Vagina (tissue), 2 donors: ENCODE results near the gene OR2B2.
A peak's percentile ranks its signal among the peaks of the same experiment; 100 is the strongest.

Experiments
- POLR2A ChIP-seq, 2 donors: fragments of 450-650 bp; IDR thresholded peaks; one replicate each; pipeline ENCODE4 v1.6.1; 2017; ENCODE audit warnings: antibody characterized with exemption in 2 of 2, mild to moderate bottlenecking in 2 of 2, moderate library complexity in 2 of 2
- POLR2AphosphoS5 ChIP-seq, 2 donors: sonication (generic); formaldehyde crosslinking; IDR thresholded peaks; one replicate each; pipeline ENCODE4 v1.9.0; 2017; ENCODE audit warnings: antibody characterized with exemption in 2 of 2, mild to moderate bottlenecking in 2 of 2, low read depth in 1 of 2; ENCODE audit not compliant: insufficient read depth in 1 of 2
- TF ChIP-seq, protein P1 (sequence below), 3 experiments: fragments of 450-650 bp in 2 of 3; fragments of 200-600 bp in 1 of 3; sonication (generic) in 1 of 3; IDR thresholded peaks; one replicate each; pipeline ENCODE4 v1.5.1; 2017 to 2019; ENCODE audit warnings: antibody characterized with exemption in 3 of 3, mild to moderate bottlenecking in 2 of 3, moderate library complexity in 2 of 3

DNA sequence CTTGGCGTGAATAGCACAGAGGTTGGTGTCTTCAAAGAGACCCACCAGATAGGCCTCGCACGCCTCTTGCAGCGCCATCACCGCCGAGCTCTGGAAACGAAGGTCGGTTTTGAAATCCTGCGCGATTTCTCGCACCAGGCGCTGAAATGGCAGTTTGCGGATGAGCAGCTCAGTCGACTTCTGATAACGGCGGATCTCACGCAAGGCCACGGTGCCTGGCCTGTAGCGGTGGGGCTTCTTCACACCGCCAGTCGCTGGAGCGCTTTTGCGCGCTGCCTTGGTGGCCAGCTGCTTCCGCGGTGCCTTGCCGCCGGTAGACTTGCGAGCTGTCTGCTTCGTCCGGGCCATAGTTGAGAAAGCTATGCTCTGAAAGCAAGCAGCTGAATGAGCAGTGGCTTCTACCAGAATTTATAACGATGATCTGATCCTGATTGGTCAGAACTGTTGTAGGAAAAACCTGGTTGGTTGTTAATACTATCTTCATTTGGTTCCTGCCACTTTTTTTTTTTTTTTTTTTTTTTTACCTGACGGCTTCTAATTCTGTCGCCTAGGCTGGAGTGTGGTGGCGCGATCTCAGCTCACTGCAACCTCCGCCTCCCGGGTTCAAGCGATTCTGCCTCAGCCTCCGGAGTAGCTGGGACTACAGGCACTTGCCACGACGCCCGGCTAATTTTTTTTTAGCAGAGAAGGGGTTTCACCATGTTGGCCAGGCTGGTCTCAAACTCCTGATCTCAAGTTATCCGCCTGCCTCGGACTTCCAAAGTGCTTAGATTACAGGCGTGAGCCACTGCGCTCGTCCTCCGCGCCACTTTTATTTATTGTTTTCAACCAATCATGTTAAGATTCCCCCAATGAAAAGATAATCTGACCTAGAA lies 21.5 kb downstream of the OR2B2 start:
- TF ChIP-seq, protein P1, sequence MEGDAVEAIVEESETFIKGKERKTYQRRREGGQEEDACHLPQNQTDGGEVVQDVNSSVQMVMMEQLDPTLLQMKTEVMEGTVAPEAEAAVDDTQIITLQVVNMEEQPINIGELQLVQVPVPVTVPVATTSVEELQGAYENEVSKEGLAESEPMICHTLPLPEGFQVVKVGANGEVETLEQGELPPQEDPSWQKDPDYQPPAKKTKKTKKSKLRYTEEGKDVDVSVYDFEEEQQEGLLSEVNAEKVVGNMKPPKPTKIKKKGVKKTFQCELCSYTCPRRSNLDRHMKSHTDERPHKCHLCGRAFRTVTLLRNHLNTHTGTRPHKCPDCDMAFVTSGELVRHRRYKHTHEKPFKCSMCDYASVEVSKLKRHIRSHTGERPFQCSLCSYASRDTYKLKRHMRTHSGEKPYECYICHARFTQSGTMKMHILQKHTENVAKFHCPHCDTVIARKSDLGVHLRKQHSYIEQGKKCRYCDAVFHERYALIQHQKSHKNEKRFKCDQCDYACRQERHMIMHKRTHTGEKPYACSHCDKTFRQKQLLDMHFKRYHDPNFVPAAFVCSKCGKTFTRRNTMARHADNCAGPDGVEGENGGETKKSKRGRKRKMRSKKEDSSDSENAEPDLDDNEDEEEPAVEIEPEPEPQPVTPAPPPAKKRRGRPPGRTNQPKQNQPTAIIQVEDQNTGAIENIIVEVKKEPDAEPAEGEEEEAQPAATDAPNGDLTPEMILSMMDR (IDR thresholded peaks at IDR 0.05), result no peak
- TF ChIP-seq POLR2AphosphoS5 (IDR thresholded peaks at IDR 0.05; ENCODE audit: insufficient read depth in 1 of 2, low read depth in 1 of 2) (peak; percentile 14 to 76), POLR2A (IDR thresholded peaks at IDR 0.05) (no peak)
